Prostate gland (tissue), 2 donors: ENCODE measurements around the gene SCN3A. TPM values are rescaled to one million over a fixed set of nuclear protein-coding genes. Genes with fewer than 3 reads are reported as not detected.

ENCODE experiments used
- DNase-seq: peaks from one replicate; pipeline ENCODE4 v3.0.0-alpha.2; 2019; ENCODE audit warnings: low spot score
- H3K27ac ChIP-seq, 2 donors: fragments of 200-600 bp; sonication (generic); 2 replicates each; pipeline ENCODE4 v1.5.1; 2017 to 2019
- H3K27me3 ChIP-seq: fragments of 200-600 bp; sonication (generic); replicated peaks from 2 replicates; pipeline ENCODE4 v1.5.1; 2019; ENCODE audit not compliant: insufficient read depth
- H3K36me3 ChIP-seq, 2 donors: fragments of 200-600 bp; sonication (generic); 1 replicate in 1 of 2; 2 replicates in 1 of 2; pipeline versions ENCODE4 v1.5.1 to v1.8.1; 2017 to 2019
- H3K4me1 ChIP-seq: fragments of 200-600 bp; sonication (generic); replicated peaks from 2 replicates; pipeline ENCODE4 v1.5.1; 2019
- H3K4me3 ChIP-seq, 2 donors: fragments of 200-600 bp; sonication (generic); 2 replicates each; pipeline ENCODE4 v1.5.1; 2017 to 2019
- H3K9me3 ChIP-seq: fragments of 200-600 bp; sonication (generic); 2 replicates; pipeline ENCODE4 v1.5.1; 2017
- POLR2A ChIP-seq: fragments of 450-650 bp; IDR thresholded peaks from one replicate; pipeline ENCODE4 v1.6.1; 2016; ENCODE audit warnings: antibody characterized with exemption, mild to moderate bottlenecking
- POLR2AphosphoS5 ChIP-seq: sonication (generic); formaldehyde crosslinking; IDR thresholded peaks from one replicate; pipeline ENCODE4 v1.6.1; 2017; ENCODE audit warnings: antibody characterized with exemption
- WGBS: methylation state at CpG from one replicate; pipeline ENCODE4 v1.1.5; 2018; 5-methylcytosine and 5-hydroxymethylcytosine counted together
- intact Hi-C: fragments of 100-400 bp; cut with DNase I; formaldehyde crosslinking; loops from one replicate; pipeline ENCODE4 v1.14.2; 2022
- total RNA-seq, 2 donors: library from RNA; depleted of rRNA; stranded (reverse); fragments of >200 nt; gene quantifications; one replicate each; pipeline ENCODE4 v1.1.0, GENCODE V29; 2016
- TF ChIP-seq, protein P1 (sequence below), 4 experiments: fragments of 200-600 bp in 2 of 4; fragments of 450-650 bp in 2 of 4; sonication (generic) in 2 of 4; IDR thresholded peaks; 1 replicate in 3 of 4; 2 replicates in 1 of 4; pipeline ENCODE4 v1.5.1; 2016 to 2019; ENCODE audit warnings: antibody characterized with exemption in 4 of 4, mild to moderate bottlenecking in 2 of 4, moderate library complexity in 2 of 4

SCN3A gene
- total RNA-seq, 2 donors from 2014 or later: 0.09 to 1.6 TPM

DNA sequence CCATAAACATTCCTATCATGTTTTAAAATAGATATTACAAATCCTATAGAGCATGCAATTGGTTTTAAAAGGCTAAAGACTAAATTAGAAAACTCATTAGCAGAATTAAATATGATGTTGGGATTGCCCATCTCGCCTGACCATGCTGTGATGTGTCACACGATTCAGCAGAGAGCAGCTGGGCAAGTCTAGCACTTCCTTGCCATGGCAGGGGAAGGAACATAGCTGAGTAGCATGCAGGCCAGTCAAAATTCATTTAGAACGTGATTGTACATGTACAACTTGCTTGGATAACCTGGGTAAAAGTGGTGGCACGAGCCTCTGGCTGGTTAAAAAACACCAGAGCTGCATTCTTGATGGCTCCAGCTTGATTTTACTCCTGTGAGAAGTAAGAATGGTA, 81.3 kb downstream of the SCN3A start:
- no peak overlapping the region for H3K4me3 ChIP-seq
- H3K9me3 ChIP-seq: no peaks in the 10 kb centered on the region
- TF ChIP-seq, protein P1, sequence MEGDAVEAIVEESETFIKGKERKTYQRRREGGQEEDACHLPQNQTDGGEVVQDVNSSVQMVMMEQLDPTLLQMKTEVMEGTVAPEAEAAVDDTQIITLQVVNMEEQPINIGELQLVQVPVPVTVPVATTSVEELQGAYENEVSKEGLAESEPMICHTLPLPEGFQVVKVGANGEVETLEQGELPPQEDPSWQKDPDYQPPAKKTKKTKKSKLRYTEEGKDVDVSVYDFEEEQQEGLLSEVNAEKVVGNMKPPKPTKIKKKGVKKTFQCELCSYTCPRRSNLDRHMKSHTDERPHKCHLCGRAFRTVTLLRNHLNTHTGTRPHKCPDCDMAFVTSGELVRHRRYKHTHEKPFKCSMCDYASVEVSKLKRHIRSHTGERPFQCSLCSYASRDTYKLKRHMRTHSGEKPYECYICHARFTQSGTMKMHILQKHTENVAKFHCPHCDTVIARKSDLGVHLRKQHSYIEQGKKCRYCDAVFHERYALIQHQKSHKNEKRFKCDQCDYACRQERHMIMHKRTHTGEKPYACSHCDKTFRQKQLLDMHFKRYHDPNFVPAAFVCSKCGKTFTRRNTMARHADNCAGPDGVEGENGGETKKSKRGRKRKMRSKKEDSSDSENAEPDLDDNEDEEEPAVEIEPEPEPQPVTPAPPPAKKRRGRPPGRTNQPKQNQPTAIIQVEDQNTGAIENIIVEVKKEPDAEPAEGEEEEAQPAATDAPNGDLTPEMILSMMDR (IDR thresholded peaks at IDR 0.05): no peak
- TF ChIP-seq POLR2A (no peak), POLR2AphosphoS5 (no peak)
- 31% methylated on average over 4 of the region's 4 CpGs for WGBS
- intact Hi-C loops: no loop called here
- H3K36me3 ChIP-seq: no peaks in the 10 kb centered on the region
- no peaks in the 10 kb centered on the region for H3K27me3 ChIP-seq
- DNase-seq: no peak
- no peaks in the 10 kb centered on the region for H3K4me1 ChIP-seq
- no peak overlapping the region for H3K27ac ChIP-seq

DNA sequence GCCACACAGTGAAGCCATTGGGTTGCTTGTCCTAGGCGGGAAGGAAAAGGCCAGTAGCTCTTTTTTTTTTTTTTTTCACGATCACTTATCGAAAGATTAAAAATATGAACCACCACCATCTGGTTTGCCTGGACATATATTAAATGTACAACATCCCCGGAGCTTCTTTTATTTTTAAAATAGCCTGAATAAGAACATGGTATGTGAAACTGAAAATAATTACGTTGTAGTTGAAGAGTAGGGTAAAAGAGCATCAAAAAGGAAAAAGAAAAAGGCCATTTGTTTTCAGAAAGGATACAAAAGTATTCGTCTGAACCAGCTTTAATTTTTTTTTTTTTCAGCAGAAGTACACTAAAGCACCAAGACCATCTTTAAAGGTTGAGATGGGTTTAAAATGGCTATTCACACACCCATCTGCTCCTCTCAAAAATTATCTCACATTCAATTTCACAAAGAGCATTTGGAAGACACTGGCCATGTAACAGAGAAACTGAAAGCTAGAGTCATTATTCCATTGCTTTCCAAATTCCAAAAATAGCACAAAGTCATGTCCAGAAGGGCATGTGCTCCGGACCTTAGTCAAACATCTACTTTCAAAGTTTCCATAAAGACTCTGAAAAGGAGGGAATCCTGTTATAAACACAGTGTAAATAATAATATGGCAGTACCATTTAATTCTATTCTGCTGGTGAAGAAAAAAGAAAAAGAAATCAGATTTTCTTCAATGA, 82.9 kb downstream of the SCN3A start:
- no peaks in the 10 kb centered on the region for H3K36me3 ChIP-seq
- H3K9me3 ChIP-seq: no peaks in the 10 kb centered on the region
- WGBS: 82% methylated on average over 7 of the region's 7 CpGs
- H3K4me3 ChIP-seq: no peak overlapping the region
- intact Hi-C loops: no loop called here
- no peak for DNase-seq
- H3K27ac ChIP-seq: no peak overlapping the region
- TF ChIP-seq POLR2A (no peak), POLR2AphosphoS5 (no peak)
- TF ChIP-seq, protein P1 (IDR thresholded peaks at IDR 0.05): no peak
- no peaks in the 10 kb centered on the region for H3K4me1 ChIP-seq
- no peaks in the 10 kb centered on the region for H3K27me3 ChIP-seq

DNA sequence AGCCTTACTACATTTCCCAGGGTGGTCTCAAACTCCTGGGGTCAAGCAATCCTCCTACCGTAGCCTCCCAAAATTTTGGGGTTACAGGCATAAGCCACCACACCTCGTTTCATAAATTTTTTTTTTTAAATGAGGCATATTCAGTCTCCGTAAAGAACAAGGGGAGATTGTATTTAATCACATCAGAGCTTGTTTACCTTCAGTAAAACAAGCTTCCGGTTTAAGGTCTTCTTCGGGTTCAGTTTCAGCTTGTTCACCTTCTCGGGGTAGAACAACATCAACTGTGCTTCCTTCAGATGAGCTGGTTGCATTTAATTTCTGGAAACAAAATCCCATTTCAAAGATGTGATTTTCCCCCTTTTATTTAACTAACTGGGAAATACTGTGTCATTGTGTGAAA, 88.6 kb downstream of the SCN3A start:
- Histone ChIP-seq H3K27me3 (no peaks in the 10 kb centered on the region), H3K4me1 (no peaks in the 10 kb centered on the region), H3K4me3 (no peak overlapping the region), H3K9me3 (no peaks in the 10 kb centered on the region), H3K36me3 (no peaks in the 10 kb centered on the region), H3K27ac (no peak overlapping the region)
- no peak for TF ChIP-seq POLR2A
- TF ChIP-seq POLR2AphosphoS5: no peak
- TF ChIP-seq, protein P1 (IDR thresholded peaks at IDR 0.05): no peak
- DNase-seq: no peak
- intact Hi-C loops: no loop called here
- WGBS: 40% methylated on average over 6 of the region's 6 CpGs

DNA sequence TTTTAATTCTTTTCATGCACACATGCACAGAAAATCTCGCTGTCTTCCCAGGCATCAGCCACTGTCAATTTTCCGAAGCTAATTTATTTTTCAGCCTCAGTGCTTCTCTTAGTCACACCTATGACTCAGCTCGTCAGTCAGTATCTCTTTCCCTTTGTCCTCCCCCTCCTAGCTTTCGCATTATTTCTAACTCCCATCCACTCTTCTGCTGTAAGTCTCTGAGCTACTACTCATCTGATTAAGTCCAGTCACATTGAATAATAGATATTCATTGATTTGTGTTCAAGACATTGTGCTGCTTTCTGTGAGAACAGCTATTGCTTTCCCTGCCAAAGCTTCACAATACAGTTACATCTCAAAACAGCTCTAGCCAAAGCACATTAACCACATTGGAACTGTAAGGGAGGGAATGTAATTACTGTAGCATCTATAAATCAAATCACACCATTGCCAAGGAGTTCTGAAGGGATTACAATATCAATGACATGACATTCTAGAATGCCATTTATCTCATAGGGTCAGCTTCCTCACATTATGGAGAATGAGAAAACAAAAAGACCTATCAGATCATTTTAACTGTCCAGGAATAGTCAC, 89.4 kb downstream of the SCN3A start:
- no peak for DNase-seq
- Histone ChIP-seq H3K4me3 (no peak overlapping the region), H3K36me3 (no peaks in the 10 kb centered on the region), H3K27me3 (no peaks in the 10 kb centered on the region), H3K4me1 (no peaks in the 10 kb centered on the region), H3K9me3 (no peaks in the 10 kb centered on the region), H3K27ac (no peak overlapping the region)
- WGBS: 76% methylated on average over 4 of the region's 4 CpGs
- TF ChIP-seq POLR2AphosphoS5 (no peak), POLR2A (no peak)
- TF ChIP-seq, protein P1 (IDR thresholded peaks at IDR 0.05): no peak
- intact Hi-C loops: no loop called here

GRCh38 chr2:165113414-165113813, 90.4 kb downstream of the SCN3A start:
- no peaks in the 10 kb centered on the region for H3K4me1 ChIP-seq
- no peak overlapping the region for H3K27ac ChIP-seq
- no peaks in the 10 kb centered on the region for H3K9me3 ChIP-seq
- H3K27me3 ChIP-seq: no peaks in the 10 kb centered on the region
- no peak overlapping the region for H3K4me3 ChIP-seq
- H3K36me3 ChIP-seq: no peaks in the 10 kb centered on the region
- TF ChIP-seq, protein P1 (IDR thresholded peaks at IDR 0.05): no peak
- TF ChIP-seq POLR2A: no peak
- TF ChIP-seq POLR2AphosphoS5: no peak
- WGBS: 48% methylated on average over 2 of the region's 2 CpGs
- intact Hi-C loops: no loop called here
- no peak for DNase-seq
